IPS DF 4.7 (cell line): Measurements from ENCODE around the gene ZPBP2.
"Not testable (repeated sequence)": the region's sequence is repeated elsewhere in the genome, so short reads cannot be mapped to it uniquely, and the experiment has no call there.

ENCODE experiments used
- DNase-seq: peaks from one replicate; pipeline ENCODE4 v3.0.0-alpha.2; 2013; ENCODE audit warnings: low spot score; ENCODE audit errors: extremely low read depth

The ZPBP2 gene, protein sequence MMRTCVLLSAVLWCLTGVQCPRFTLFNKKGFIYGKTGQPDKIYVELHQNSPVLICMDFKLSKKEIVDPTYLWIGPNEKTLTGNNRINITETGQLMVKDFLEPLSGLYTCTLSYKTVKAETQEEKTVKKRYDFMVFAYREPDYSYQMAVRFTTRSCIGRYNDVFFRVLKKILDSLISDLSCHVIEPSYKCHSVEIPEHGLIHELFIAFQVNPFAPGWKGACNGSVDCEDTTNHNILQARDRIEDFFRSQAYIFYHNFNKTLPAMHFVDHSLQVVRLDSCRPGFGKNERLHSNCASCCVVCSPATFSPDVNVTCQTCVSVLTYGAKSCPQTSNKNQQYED

GRCh38 chr17:39867880-39868553, at the start of gene ZPBP2:
Gene ZPBP2, plus strand, starts transcription at chr17:39868202. Its CDS starts 153 bp downstream, at chr17:39868355.
- DNase-seq: no peak

DNA sequence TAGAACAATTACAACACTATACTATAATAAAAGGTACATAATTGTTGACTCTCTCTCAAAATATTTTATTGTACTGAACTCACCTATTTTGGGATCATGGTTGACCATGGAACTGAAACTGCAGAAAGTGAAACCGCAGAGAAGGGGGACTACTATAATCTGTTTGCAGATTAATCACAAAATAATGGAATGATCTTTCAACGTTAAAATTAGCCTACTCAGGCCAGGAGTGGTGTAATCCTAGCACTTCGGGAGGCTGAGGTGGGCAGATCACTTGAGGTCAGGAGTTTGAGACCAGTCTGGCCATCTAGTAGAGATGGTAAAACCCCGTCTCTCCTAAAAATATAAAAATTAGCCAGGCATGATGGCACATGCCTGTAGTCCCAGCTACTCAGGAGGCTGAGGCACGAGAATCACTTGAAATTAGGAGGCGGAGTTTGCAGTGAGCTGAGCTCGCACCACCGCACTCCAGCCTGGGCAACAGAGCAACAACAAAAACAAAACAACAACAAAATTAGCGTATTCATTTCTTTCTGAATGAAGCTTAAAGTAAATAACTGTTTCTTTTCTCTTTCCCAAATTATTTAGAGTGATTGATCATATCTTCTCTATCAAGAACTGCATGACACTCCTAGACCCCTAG, 49.5 kb upstream of the ZPBP2 start:
- DNase-seq: no peak

DNA sequence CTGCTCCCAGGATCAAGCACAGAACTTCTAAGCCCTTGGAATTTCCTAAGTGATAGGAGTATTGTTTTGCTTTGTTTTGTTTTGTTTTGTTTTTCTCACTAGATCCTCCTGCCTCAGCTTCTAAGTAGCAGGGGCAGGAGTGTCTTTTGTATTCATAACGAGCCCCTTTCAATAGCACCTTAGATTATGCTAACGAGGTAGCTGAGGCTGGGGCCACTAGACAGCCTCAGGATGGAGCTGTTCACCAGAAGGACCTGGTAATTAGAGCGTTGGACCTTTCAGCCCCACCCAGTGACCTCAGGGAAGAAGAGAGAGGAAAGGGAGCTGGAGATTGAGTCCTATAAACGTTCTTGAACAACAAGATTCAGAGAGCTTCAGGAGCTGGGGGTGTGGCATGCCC, 47.5 kb upstream of the ZPBP2 start:
- no peak for DNase-seq

- DNase-seq: no peak
Measured at GRCh38 chr17:39820987-39821386, 47.0 kb upstream of the ZPBP2 start.

DNA sequence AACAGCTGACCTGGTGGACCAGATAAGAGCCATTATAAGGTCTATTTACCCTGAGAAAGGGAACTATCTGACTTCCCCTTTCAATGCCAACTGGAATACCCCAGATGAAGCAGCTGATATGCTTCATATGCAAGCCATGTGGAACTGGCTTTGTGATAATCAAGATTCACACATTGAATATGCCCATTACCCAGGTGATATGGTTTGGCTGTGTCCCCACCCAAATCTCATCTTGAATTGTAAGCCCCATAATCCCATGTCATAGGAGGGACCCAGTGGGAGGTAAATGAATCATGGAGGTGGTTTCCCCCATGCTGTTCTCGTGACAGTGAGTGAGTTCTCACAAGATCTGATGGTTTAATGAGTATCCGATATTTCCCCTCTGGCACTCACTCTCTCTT, 46.0 kb upstream of the ZPBP2 start:
- no peak for DNase-seq

DNA sequence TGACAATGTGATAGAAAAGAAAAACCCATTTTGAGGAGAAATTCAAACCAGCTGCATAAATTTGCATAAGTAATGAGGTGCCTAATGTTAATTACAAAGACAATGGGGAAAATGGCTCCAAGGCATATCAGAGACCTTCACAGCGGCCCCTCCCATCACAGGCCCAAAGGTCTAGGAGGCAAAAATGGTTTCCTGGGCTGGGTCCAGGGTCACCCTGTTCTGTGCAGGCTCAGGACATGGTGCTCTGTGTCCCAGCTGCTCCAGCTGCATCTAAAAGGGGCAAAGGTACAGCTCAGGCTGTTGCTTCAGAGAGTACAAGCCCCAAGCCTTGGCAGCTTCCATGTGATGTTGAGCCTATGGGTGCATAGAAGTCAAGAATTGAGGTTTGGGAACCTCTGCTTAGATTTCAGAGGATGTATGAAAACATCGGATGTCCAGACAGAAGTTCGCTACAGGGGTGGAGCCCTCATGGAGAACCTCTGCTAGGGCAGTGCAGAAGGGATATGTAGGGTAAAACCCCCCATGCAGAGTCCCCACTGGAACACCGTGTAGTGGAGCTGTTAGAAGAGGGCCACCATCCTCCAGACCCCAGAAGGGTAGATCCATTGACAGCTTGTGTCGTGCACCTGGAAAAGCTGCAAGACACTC, 44.5 kb upstream of the ZPBP2 start:
- DNase-seq: no peak

DNA sequence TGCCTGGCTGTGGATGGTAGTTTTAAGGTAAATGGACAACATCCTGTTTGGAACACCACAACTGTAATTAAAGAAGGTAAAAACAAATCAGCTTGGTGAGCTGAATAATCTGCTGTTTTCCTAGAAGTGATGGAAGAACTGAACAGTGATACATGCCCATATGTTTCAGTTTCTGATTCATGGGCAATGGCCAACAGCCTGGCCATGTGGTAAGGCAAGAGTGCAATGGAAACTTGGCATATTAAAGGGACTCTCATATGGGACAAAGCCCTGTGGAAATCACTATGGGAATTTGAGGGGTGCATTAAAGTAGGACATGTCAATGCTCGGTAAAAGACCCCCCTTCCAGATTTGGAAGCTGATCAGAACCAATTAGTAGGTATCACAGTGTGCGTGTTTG, 41.7 kb upstream of the ZPBP2 start:
- DNase-seq: no peak

GRCh38 chr17:39828443-39828842, 39.6 kb upstream of the ZPBP2 start:
- no peak for DNase-seq

GRCh38 chr17:39831588-39831987, 36.4 kb upstream of the ZPBP2 start:
- DNase-seq: no peak

DNA sequence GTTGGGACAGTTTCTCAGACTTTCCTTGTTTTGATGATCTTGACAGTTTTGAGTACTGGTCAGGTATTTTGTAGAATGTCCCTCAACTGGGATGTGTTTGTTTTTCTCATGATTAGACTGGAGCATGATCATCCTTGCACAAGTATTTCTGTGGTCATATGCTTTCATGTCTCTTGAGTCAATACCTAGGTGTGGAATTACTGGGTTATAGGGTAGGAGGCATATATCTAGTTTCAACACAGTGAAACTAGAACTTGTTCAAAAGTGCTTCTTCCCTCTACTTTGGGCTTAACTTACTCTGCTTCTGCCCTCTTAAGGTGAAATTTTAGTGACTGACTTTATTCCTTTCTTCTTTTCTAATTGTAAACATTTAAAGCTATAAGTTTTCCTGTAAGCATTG, 34.0 kb upstream of the ZPBP2 start:
- DNase-seq: no peak

DNA sequence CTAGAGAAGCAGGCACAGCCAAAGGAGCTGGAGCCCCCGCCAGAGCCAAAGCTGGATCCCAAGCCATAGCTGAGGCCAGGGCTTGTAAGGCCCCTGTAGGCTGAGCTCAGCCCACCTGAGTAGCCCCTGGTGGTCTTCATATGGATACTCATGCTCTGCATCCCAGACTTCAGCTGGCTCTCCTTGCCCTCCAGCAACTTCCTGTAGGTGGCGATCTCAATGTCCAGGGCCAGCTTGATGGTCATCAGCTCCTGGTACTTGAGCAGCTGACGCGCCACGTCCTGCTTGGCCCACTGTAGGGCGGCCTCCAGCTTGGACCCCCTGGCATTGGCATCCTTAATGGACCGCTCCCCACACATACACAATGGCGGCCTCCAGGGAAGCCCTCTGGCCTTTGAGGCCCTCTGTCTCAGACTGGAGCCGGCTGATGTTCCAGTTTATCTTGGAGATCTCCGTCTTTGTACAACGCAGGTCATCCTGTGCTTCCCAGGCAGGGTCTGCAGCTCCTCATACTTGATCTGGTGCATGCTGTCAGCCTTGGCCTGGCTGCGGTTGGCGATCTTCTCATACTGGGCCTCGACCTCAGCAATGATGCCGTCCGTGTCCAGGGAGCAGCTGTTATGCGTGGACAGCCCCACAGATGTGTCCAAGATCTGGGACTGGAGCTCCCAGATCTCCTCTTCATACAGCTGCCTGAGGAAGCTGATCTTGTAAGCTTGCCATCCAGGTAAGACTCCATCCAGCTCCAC, 32.8 kb upstream of the ZPBP2 start:
- peak; percentile 7 for DNase-seq

GRCh38 chr17:39836117-39836516, 31.9 kb upstream of the ZPBP2 start:
- no peak for DNase-seq

DNA sequence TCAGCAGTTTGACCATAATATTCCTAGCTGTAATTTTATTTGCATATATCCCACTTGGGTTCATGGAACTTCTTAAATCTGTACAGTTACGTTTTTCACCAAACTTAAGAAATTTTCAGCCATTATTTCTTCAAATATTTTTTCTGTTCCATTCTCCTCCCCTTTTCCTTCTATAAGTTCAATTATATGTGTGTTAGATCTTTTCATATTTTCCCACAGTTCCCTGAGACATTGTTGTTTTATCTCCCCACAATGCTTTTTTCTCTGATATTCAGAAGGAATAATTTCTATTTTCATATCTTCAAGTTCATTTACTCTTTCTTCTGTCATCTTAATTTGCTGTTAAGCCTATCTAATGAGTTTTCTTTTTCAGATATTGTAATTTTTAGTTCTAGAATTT, 29.9 kb upstream of the ZPBP2 start:
- DNase-seq: no peak

- no peak for DNase-seq
Measured at GRCh38 chr17:39838784-39839183, 29.2 kb upstream of the ZPBP2 start.

- no peak for DNase-seq
Measured at GRCh38 chr17:39841134-39841683, 26.8 kb upstream of the ZPBP2 start.

DNA sequence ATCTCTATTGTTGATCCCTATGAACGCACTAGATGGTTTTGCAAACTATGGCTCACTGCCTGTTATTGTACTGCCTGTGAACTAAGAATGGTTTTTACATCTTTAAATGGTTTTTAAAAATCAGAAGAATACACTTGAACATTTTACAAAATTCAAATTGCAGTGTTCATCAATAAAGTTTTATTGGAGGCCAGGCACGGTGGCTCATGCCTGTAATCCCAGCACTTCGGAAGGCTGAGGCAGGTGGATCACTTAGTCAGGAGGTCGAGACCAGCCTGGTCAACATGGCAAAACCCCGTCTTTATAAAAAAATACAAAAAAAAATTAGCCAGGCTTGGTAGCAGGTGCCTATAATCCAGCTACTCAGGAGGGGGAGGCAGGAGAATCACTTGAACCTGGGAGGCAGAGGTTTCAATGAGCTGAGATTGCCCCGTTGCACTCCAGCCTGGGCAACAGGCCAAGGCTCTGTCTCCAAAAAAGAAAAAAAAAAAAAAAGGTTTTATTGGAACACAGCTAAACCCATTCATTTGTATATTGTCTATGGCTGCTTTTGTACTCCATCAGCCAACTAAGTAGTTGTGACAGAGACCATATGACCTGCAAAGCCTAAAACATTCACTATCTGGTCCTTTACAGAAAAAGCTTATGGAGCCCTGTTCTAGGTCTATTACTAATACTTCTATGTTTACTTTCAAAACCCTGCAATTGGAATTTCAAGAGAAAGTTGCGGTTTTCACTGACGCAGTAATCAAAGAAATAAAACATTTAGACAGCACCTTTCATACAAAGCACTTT, 22.8 kb upstream of the ZPBP2 start:
- no peak for DNase-seq

DNA sequence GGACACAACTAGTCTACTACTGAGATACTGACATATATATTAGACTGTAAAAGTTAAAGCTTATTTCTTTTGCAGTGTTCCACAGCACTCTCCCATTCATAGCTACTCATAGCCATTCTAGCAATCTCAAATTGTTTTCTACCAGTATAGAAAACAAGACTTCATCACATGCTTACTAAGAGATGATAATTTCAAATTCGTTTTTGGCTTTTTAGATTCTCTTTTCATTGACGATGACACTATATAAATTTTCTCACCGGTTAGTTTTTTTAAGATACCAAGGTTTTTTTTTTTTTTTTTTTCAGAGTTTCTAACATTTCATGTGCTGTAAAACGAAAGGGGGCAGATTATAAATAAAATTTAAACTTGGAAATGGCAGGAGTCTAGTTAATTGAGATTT, 21.8 kb upstream of the ZPBP2 start:
- no peak for DNase-seq

GRCh38 chr17:39848600-39848999, 19.4 kb upstream of the ZPBP2 start:
- no peak for DNase-seq

DNA sequence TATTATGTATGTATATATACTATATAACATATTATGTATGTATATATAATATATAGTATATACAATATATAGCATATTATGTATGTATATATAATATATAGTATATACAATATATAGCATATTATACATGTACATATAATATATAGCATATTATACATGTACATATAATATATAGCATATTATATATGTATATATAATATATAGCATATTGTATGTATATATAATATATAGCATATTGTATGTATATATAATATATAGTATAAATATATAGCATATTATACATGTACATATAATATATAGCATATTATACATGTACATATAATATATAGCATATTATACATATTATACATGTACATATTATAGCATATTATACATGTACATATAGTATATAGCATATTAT, 17.8 kb upstream of the ZPBP2 start:
- DNase-seq: not testable (repeated sequence)

DNA sequence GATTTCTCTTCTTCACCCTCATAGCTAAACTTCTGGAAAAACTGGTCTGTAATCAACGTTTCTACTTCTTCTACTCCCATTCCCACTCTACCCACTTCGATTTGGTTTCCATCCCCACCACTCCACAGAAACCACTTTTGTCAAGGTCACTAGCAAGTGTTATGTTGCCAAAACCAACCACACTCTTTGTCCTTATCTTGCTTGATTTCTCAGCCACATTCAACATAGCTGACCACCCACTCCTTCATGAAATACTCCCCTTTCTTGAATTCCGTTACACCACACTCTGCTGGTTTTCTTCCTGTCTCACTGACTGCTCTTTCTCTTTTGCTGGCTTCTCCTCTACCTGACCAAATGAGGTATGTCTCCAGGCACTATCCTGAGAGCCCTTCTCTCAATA, 15.8 kb upstream of the ZPBP2 start:
- no peak for DNase-seq
